T-cell (primary cell): ENCODE results near the gene KBTBD8. TPM values are rescaled to one million over a fixed set of nuclear protein-coding genes. Genes with fewer than 3 reads are reported as not detected.

Experiments
- ATAC-seq, 4 experiments: fragments of 200-7000 bp in 3 of 4; fragments of 150-1000 bp in 1 of 4; cut with Tn5 transposase; replicated peaks in 1 of 4; 1 replicate in 3 of 4; 2 replicates in 1 of 4; pipeline ENCODE4 v1.10.0; 2021; ENCODE audit warnings: moderate library complexity in 3 of 4, mild to moderate bottlenecking in 2 of 4, moderate number of reproducible peaks in 1 of 4
- CTCF ChIA-PET, 2 donors: fragments of 300-600 bp; sonication (Branson Sonifier 250); formaldehyde crosslinking; loops; one replicate each; lab custom pipeline; 2022; ENCODE audit warnings: antibody characterized with exemption in 2 of 2; lab: Charles Lee
- POLR2A ChIA-PET, 2 donors: fragments of 300-600 bp; sonication (Branson Sonifier 250); formaldehyde crosslinking; loops; one replicate each; lab custom pipeline; 2022; ENCODE audit warnings: antibody characterized with exemption in 2 of 2; lab: Charles Lee
- DNase-seq, 35 experiments: peaks; one replicate each; pipeline versions ENCODE4 v3.0.0 to v3.0.0-alpha.2; 2013 to 2023
- H3K27ac ChIP-seq: one replicate; pipeline ENCODE4 v1.5.1; 2013; ENCODE audit warnings: low read length
- H3K27me3 ChIP-seq, 2 experiments: replicated peaks in 1 of 2; 1 replicate in 1 of 2; 2 replicates in 1 of 2; pipeline versions ENCODE4 v1.6.1 to v1.7.0; 2013; ENCODE audit warnings: low read length in 1 of 2, mixed read lengths in 1 of 2; ENCODE audit not compliant: control insufficient read depth in 2 of 2, insufficient read depth in 2 of 2; ENCODE audit errors: extremely low read depth in 1 of 2
- H3K36me3 ChIP-seq, 2 donors: 1 replicate in 1 of 2; 2 replicates in 1 of 2; pipeline versions ENCODE4 v1.6.1 to v1.7.0; 2013; ENCODE audit warnings: low read length in 1 of 2; ENCODE audit not compliant: control insufficient read depth in 2 of 2, insufficient read depth in 1 of 2; ENCODE audit errors: extremely low read depth in 1 of 2
- H3K4me1 ChIP-seq, 2 experiments: 1 replicate in 1 of 2; 2 replicates in 1 of 2; pipeline versions ENCODE4 v1.6.1 to v1.7.0; 2013; ENCODE audit warnings: low read length in 2 of 2, mixed read lengths in 1 of 2; ENCODE audit not compliant: insufficient read depth in 2 of 2, control insufficient read depth in 1 of 2; ENCODE audit errors: extremely low read depth in 1 of 2
- H3K4me3 ChIP-seq, 2 donors: 1 replicate in 1 of 2; 2 replicates in 1 of 2; pipeline versions ENCODE4 v1.5.1 to v1.7.0; 2013; ENCODE audit warnings: mild to moderate bottlenecking in 2 of 2, low read length in 1 of 2, moderate library complexity in 1 of 2; ENCODE audit not compliant: control insufficient read depth in 1 of 2; ENCODE audit errors: extremely low read depth in 1 of 2
- H3K9me3 ChIP-seq: 2 replicates; pipeline ENCODE4 v1.7.0; 2013
- H3K27ac Mint-ChIP-seq, 2 donors: one replicate each; pipeline ENCODE4 v1.8.0; 2020 to 2021; ENCODE audit warnings: mild to moderate bottlenecking in 2 of 2, mixed read lengths in 2 of 2
- H3K27me3 Mint-ChIP-seq, 2 donors: one replicate each; pipeline ENCODE4 v1.8.0; 2021 to 2022; ENCODE audit warnings: mixed read lengths in 2 of 2
- H3K36me3 Mint-ChIP-seq: one replicate; pipeline ENCODE4 v1.8.0; 2021; ENCODE audit warnings: mixed read lengths
- H3K4me1 Mint-ChIP-seq, 3 donors: one replicate each; pipeline ENCODE4 v1.8.0; 2020 to 2022; ENCODE audit warnings: mixed read lengths in 3 of 3, mild to moderate bottlenecking in 1 of 3
- H3K4me3 Mint-ChIP-seq, 3 donors: one replicate each; pipeline ENCODE4 v1.8.0; 2020 to 2022; ENCODE audit warnings: mild to moderate bottlenecking in 3 of 3, mixed read lengths in 3 of 3, moderate library complexity in 3 of 3
- H3K9me3 Mint-ChIP-seq, 3 donors: one replicate each; pipeline ENCODE4 v1.8.0; 2020 to 2022; ENCODE audit warnings: mixed read lengths in 3 of 3
- WGBS: methylation state at CpG from one replicate; pipeline ENCODE4 v1.1.5; 2013; ENCODE audit warnings: missing lambda C conversion rate; ENCODE audit not compliant: insufficient coverage; 5-methylcytosine and 5-hydroxymethylcytosine counted together
- total RNA-seq, 35 experiments: library from RNA in 6 of 35; stranded (reverse) in 6 of 35; fragments of 120-200 nt in 1 of 35; gene quantifications; one replicate each; pipeline versions ENCODE4 v1.2.1 to v1.2.4 and lab custom pipeline; 2013 to 2026

KBTBD8 gene
- total RNA-seq (10 to 100 TPM in 2 of 5 donors, 1 to 10 TPM in 3; 3.3 to 11.5 (median 6.1) TPM), total RNA-seq (lab: John Stamatoyannopoulos, UW) (9.1 to 277 (median 29.0) reads per million in 29 experiments)
- total RNA-seq (2013) = 8.6 TPM

- H3K36me3 ChIP-seq = peaks cover 0 to 2% of the 10 kb centered on the region in 2 donors
- peaks cover 14 to 22% of the 10 kb centered on the region in 2 donors for H3K27me3 Mint-ChIP-seq
- peak within 1 kb of the TSS; percentile 47 for H3K27ac ChIP-seq
- H3K4me3 Mint-ChIP-seq = peak within 1 kb of the TSS; percentile 90 to 95 (median 93)
- no peaks in the 10 kb centered on the region for H3K9me3 Mint-ChIP-seq
- H3K27ac Mint-ChIP-seq = peak within 1 kb of the TSS; percentile 89 to 95
- DNase-seq = peak; percentile 22 to 98 (median 95)
- ATAC-seq = peak; percentile 95 to 98 (median 97)
- no peaks in the 10 kb centered on the region for H3K27me3 ChIP-seq
- peaks cover 6 to 14% of the 10 kb centered on the region in 2 experiments for H3K4me1 ChIP-seq
- ChIA-PET POLR2A (interaction anchor here in 1 of 2 donors (0.5 to 1.4 kb wide), 5 partner anchors 26 to 950 kb away, joined by 3 to 14 read pairs (median 6); partner anchors contain the start of gene SLC25A26), CTCF (interaction anchor here (0.6 to 2.3 kb wide), 10 partner anchors 16 to 950 kb away, joined by 3 to 34 read pairs (median 4); no protein-coding TSS in a partner anchor)
- no peaks in the 10 kb centered on the region for H3K9me3 ChIP-seq
- WGBS = under 1% methylated on average over 69 of the region's 75 CpGs
- peaks cover 13% of the 10 kb centered on the region for H3K36me3 Mint-ChIP-seq
- peaks cover 22 to 37% (median 35%) of the 10 kb centered on the region in 3 donors for H3K4me1 Mint-ChIP-seq
- H3K4me3 ChIP-seq = peak within 1 kb of the TSS; percentile 69 to 70
These were observed at the start of gene KBTBD8 for GRCh38 chr3:66998113-66998903. KBTBD8 (plus strand) TSS chr3:66998307; CDS start chr3:66998356, 49 bp downstream.

DNA sequence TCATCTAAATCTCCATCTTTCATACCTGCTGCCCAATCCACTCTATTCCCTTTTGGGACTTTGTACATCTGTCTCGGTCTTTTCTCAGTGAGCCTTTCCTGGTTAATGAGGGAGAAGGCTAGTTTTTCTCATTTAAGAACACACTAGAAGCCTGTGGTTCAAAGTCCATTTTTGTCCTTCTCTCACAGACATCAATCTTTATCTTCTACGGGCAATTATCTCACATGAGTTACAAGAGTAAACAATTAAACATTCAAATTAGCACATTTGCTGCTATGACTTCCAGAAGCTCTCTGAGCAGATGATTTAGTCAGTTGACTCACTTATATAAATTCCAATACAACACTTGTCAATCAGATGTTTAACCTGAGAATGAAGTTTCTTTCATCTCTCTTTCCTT is 49.3 kb upstream of the KBTBD8 start:
- H3K27ac Mint-ChIP-seq = no peak overlapping the region
- no peaks in the 10 kb centered on the region for H3K9me3 Mint-ChIP-seq
- H3K27me3 Mint-ChIP-seq = no peaks in the 10 kb centered on the region
- H3K4me3 ChIP-seq = no peak overlapping the region
- DNase-seq (no peak), ATAC-seq (no peak)
- no peak overlapping the region for H3K4me3 Mint-ChIP-seq
- CTCF ChIA-PET = no interaction called here
- WGBS = 100% methylated on average over 1 of the region's 2 CpGs
- H3K27ac ChIP-seq = no peak overlapping the region
- H3K4me1 ChIP-seq = no peaks in the 10 kb centered on the region
- no peaks in the 10 kb centered on the region for H3K4me1 Mint-ChIP-seq
- POLR2A ChIA-PET = no interaction called here
- no peaks in the 10 kb centered on the region for H3K36me3 Mint-ChIP-seq
- H3K36me3 ChIP-seq = no peaks in the 10 kb centered on the region
- H3K9me3 ChIP-seq = no peaks in the 10 kb centered on the region
- H3K27me3 ChIP-seq = no peaks in the 10 kb centered on the region

- no peaks in the 10 kb centered on the region for H3K4me1 ChIP-seq
- POLR2A ChIA-PET = no interaction called here
- ATAC-seq = no peak
- Mint-ChIP-seq H3K4me3 (no peak overlapping the region), H3K4me1 (no peaks in the 10 kb centered on the region), H3K27ac (no peak overlapping the region), H3K27me3 (peaks cover 2 to 3% of the 10 kb centered on the region in 2 donors), H3K36me3 (no peaks in the 10 kb centered on the region), H3K9me3 (no peaks in the 10 kb centered on the region)
- H3K27me3 ChIP-seq = no peaks in the 10 kb centered on the region
- DNase-seq = no peak
- no peaks in the 10 kb centered on the region for H3K9me3 ChIP-seq
- 78% methylated on average over 2 of the region's 3 CpGs for WGBS
- H3K4me3 ChIP-seq = no peak overlapping the region
- CTCF ChIA-PET = no interaction called here
- H3K27ac ChIP-seq = no peak overlapping the region
- no peaks in the 10 kb centered on the region for H3K36me3 ChIP-seq
These were observed 48.2 kb upstream of the KBTBD8 start for GRCh38 chr3:66949898-66950297.

DNA sequence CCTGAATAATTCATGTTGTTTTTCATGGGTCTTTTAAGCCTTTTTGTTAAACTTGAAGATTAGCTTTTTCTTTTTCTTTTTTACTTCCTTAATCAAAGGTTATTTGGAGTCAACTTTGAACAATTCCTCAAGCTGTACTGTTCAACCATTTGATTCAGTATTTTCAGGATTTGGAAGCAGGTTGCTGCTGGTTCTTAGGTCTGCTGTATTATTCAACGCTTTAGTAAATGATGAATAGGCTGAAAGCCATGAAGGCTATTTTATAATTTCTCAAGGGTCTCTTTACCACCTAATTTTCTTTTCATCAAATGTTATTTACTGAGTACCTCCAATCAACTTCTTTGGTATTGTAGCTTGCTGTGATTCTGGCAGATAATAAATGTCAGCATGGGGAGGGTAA is 45.8 kb upstream of the KBTBD8 start:
- no peaks in the 10 kb centered on the region for H3K36me3 Mint-ChIP-seq

DNA sequence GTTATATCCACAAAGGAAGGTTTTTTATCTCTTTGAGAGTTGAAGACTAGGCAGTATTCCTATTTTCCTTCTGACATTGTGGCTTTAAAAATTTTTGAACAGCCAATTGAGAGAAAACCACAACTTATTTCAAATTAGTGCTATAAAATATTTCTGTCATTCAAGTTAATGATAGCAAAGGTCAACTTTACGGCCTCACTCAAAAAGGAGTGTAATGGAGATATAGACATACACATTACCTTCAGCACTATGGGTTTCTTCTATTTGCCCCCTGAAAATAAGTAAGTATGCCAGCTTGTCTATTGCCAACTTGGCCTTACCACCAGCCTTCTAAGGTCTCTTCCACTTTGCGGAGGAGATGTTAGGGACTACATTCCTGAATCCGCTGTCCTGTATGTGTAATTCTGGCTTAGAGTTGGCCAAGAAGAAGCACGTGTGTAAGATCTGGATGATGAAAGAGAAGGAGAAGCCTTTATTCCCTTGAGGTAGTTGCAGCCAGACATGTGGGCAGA is 44.1 kb upstream of the KBTBD8 start:
- WGBS = 78% methylated on average over 1 of the region's 4 CpGs
- no peaks in the 10 kb centered on the region for H3K9me3 Mint-ChIP-seq
- POLR2A ChIA-PET = no interaction called here

More for the DNA sequence above, 45.8 kb upstream of the KBTBD8 start:
- DNase-seq (no peak), ATAC-seq (no peak)
- H3K4me3 ChIP-seq = no peak overlapping the region
- Mint-ChIP-seq H3K27me3 (peaks cover 3 to 6% of the 10 kb centered on the region in 2 donors), H3K4me1 (no peaks in the 10 kb centered on the region), H3K9me3 (no peaks in the 10 kb centered on the region), H3K4me3 (no peak overlapping the region), H3K27ac (no peak overlapping the region)
- no peaks in the 10 kb centered on the region for H3K27me3 ChIP-seq
- H3K4me1 ChIP-seq = no peaks in the 10 kb centered on the region
- WGBS = no CpG with 5 or more reads among the region's 1 CpG
- ChIA-PET CTCF (interaction anchor here in 1 of 2 donors (1.6 kb wide), 1 partner anchor 20 kb away, joined by 3 read pairs; no protein-coding TSS in a partner anchor), POLR2A (no interaction called here)
- no peak overlapping the region for H3K27ac ChIP-seq
- no peaks in the 10 kb centered on the region for H3K9me3 ChIP-seq
- no peaks in the 10 kb centered on the region for H3K36me3 ChIP-seq

GRCh38 chr3:66956742-66957141 is 41.4 kb upstream of the KBTBD8 start:
- ATAC-seq = no peak
- POLR2A ChIA-PET = no interaction called here
- no peak overlapping the region for H3K4me3 ChIP-seq
- H3K4me1 ChIP-seq = no peaks in the 10 kb centered on the region
- no peaks in the 10 kb centered on the region for H3K36me3 ChIP-seq
- CTCF ChIA-PET = interaction anchor here in 1 of 2 donors (1.4 kb wide), 1 partner anchor 16 kb away, joined by 5 read pairs; no protein-coding TSS in a partner anchor
- no peaks in the 10 kb centered on the region for H3K9me3 Mint-ChIP-seq
- peaks cover 9 to 12% of the 10 kb centered on the region in 2 donors for H3K27me3 Mint-ChIP-seq
- WGBS = 100% methylated on average over 2 of the region's 4 CpGs
- no peak overlapping the region for H3K4me3 Mint-ChIP-seq
- no peak for DNase-seq
- H3K9me3 ChIP-seq = no peaks in the 10 kb centered on the region
- H3K27ac Mint-ChIP-seq = no peak overlapping the region
- H3K4me1 Mint-ChIP-seq = no peaks in the 10 kb centered on the region
- H3K36me3 Mint-ChIP-seq = no peaks in the 10 kb centered on the region
- no peak overlapping the region for H3K27ac ChIP-seq
- no peaks in the 10 kb centered on the region for H3K27me3 ChIP-seq

More for the DNA sequence above, 44.1 kb upstream of the KBTBD8 start:
- Mint-ChIP-seq H3K4me1 (no peaks in the 10 kb centered on the region), H3K27ac (no peak overlapping the region), H3K27me3 (peaks cover 7 to 9% of the 10 kb centered on the region in 2 donors), H3K4me3 (no peak overlapping the region), H3K36me3 (no peaks in the 10 kb centered on the region)
- Histone ChIP-seq H3K4me1 (no peaks in the 10 kb centered on the region), H3K36me3 (no peaks in the 10 kb centered on the region), H3K4me3 (no peak overlapping the region), H3K9me3 (no peaks in the 10 kb centered on the region), H3K27ac (no peak overlapping the region), H3K27me3 (no peaks in the 10 kb centered on the region)
- CTCF ChIA-PET = interaction anchor here in 1 of 2 donors (1.6 kb wide), 1 partner anchor 18 kb away, joined by 3 read pairs; no protein-coding TSS in a partner anchor
- no peak for ATAC-seq
- DNase-seq = no peak
